GM23248 (cell line): Measurements from ENCODE around the gene ATP10A. TPM values are rescaled to one million over a fixed set of nuclear protein-coding genes. Genes with fewer than 3 reads are reported as not detected.

ENCODE experiments used
- DNase-seq: peaks from one replicate; pipeline ENCODE4 v3.0.0-alpha.2; 2015
- H2AFZ ChIP-seq: fragments of 200-600 bp; sonication (generic); 2 replicates; pipeline ENCODE4 v1.6.1; 2016; ENCODE audit warnings: antibody characterized with exemption
- H3F3A ChIP-seq: fragments of 200-600 bp; sonication (generic); 2 replicates; pipeline ENCODE4 v1.6.1; 2016; ENCODE audit warnings: mild to moderate bottlenecking, antibody characterized with exemption, mixed run types; ENCODE audit not compliant: insufficient read depth
- H3K27ac ChIP-seq: fragments of 200-600 bp; sonication (generic); 2 replicates; pipeline ENCODE4 v1.5.1; 2016; ENCODE audit warnings: mild to moderate bottlenecking
- H3K27me3 ChIP-seq: fragments of 200-600 bp; sonication (generic); replicated peaks from 2 replicates; pipeline ENCODE4 v1.6.1; 2016; ENCODE audit warnings: mild to moderate bottlenecking; ENCODE audit not compliant: insufficient read depth
- H3K36me3 ChIP-seq: fragments of 200-600 bp; sonication (generic); 2 replicates; pipeline ENCODE4 v1.6.1; 2016; ENCODE audit warnings: low read depth, mild to moderate bottlenecking
- H3K4me1 ChIP-seq: fragments of 200-600 bp; sonication (generic); 2 replicates; pipeline ENCODE4 v1.6.1; 2016; ENCODE audit warnings: mild to moderate bottlenecking; ENCODE audit not compliant: insufficient read depth
- H3K4me2 ChIP-seq: fragments of 200-600 bp; sonication (generic); one replicate; pipeline ENCODE4 v1.6.1; 2016; ENCODE audit warnings: mild to moderate bottlenecking; ENCODE audit not compliant: unreplicated experiment
- H3K4me3 ChIP-seq: fragments of 200-600 bp; sonication (generic); 2 replicates; pipeline ENCODE4 v1.5.1; 2016; ENCODE audit warnings: mild to moderate bottlenecking
- H3K79me2 ChIP-seq: fragments of 200-600 bp; sonication (generic); 2 replicates; pipeline ENCODE4 v1.6.1; 2016; ENCODE audit warnings: mild to moderate bottlenecking; ENCODE audit not compliant: insufficient read depth
- H3K9ac ChIP-seq: fragments of 200-600 bp; sonication (generic); 2 replicates; pipeline ENCODE4 v1.6.1; 2016; ENCODE audit warnings: mild to moderate bottlenecking
- H3K9me2 ChIP-seq: fragments of 200-600 bp; sonication (generic); 2 replicates; pipeline ENCODE4 v1.6.1; 2016; ENCODE audit warnings: mixed run types, mild to moderate bottlenecking, moderate library complexity; ENCODE audit not compliant: insufficient read depth
- H3K9me3 ChIP-seq: fragments of 200-600 bp; sonication (generic); one replicate; pipeline ENCODE4 v1.6.1; 2017; ENCODE audit warnings: low read depth
- H4K20me1 ChIP-seq: fragments of 200-600 bp; sonication (generic); 2 replicates; pipeline ENCODE4 v1.6.0; 2016; ENCODE audit not compliant: insufficient read depth
- EZH2 ChIP-seq: fragments of 200-600 bp; sonication (generic); IDR thresholded peaks from 2 replicates; pipeline ENCODE4 v1.6.1; 2018; ENCODE audit warnings: antibody characterized with exemption, mild to moderate bottlenecking; ENCODE audit not compliant: insufficient read depth, poor library complexity, severe bottlenecking
- EZH2phosphoT487 ChIP-seq: fragments of 200-600 bp; sonication (generic); IDR thresholded peaks from 2 replicates; pipeline ENCODE4 v1.6.1; 2018; ENCODE audit warnings: antibody characterized with exemption, moderate library complexity, mild to moderate bottlenecking, low read depth; ENCODE audit not compliant: insufficient read depth
- WGBS, 2 experiments: methylation state at CpG; one replicate each; pipeline ENCODE4 v1.1.6; 2015 to 2017; ENCODE audit warnings: low lambda C conversion rate in 2 of 2, low coverage in 1 of 2; ENCODE audit errors: missing lambda C conversion rate in 2 of 2; 5-methylcytosine and 5-hydroxymethylcytosine counted together
- in situ Hi-C: fragments of 300-500 bp; cut with MboI; formaldehyde crosslinking; loops from 2 replicates; pipeline ENCODE4 v1.15.0; 2020
- polyA plus RNA-seq: library from polyadenylated mRNA; unstranded; fragments of >200 nt; fragmentation: Nextera tagmentation; extraction: Ambion mirVana; gene quantifications from 2 replicates; pipeline ENCODE4 v1.2.1, GENCODE V29; 2016
- total RNA-seq: library from RNA; depleted of rRNA; stranded (reverse); fragments of >200 nt; shearing (Covaris generic); gene quantifications from 2 replicates; pipeline ENCODE4 v1.2.3, GENCODE V29; 2014

The ATP10A gene
- total and polyA plus RNA-seq, 2 experiments from 2014 or later, result 20.4 to 64.1 TPM

GRCh38 chr15:25665913-25666312, 197.2 kb downstream of the ATP10A start:
- Histone ChIP-seq H3K4me2 (no peak overlapping the region), H3K27me3 (no peaks in the 10 kb centered on the region), H3F3A (peaks cover 10% of the 10 kb centered on the region), H3K9me3 (no peaks in the 10 kb centered on the region), H3K27ac (no peak overlapping the region), H3K36me3 (no peaks in the 10 kb centered on the region), H3K79me2 (no peaks in the 10 kb centered on the region), H4K20me1 (no peaks in the 10 kb centered on the region), H3K9me2 (no peaks in the 10 kb centered on the region; the same call in 1 of the 2 replicates), H3K9ac (no peak overlapping the region), H3K4me3 (no peak overlapping the region), H3K4me1 (peaks cover 14% of the 10 kb centered on the region), H2AFZ (no peak overlapping the region)
- no peak for DNase-seq
- no peak for TF ChIP-seq EZH2
- TF ChIP-seq EZH2phosphoT487, result no peak
- 90 to 96% methylated on average over 3 of the region's 3 CpGs for WGBS, 2 experiments
- in situ Hi-C loops, result no loop called here

GRCh38 chr15:25664761-25665160, 198.4 kb downstream of the ATP10A start:
- no peak overlapping the region for H3K27ac ChIP-seq
- no peaks in the 10 kb centered on the region for H3K79me2 ChIP-seq
- H4K20me1 ChIP-seq, result no peaks in the 10 kb centered on the region
- no peak overlapping the region for H3K4me2 ChIP-seq
- TF ChIP-seq EZH2, result no peak
- TF ChIP-seq EZH2phosphoT487, result no peak
- H3K4me3 ChIP-seq, result no peak overlapping the region
- peaks cover 2% of the 10 kb centered on the region for H3K4me1 ChIP-seq
- H3K36me3 ChIP-seq, result no peaks in the 10 kb centered on the region
- no peaks in the 10 kb centered on the region for H3K9me3 ChIP-seq
- DNase-seq, result peak; percentile 71
- H2AFZ ChIP-seq, result no peak overlapping the region
- in situ Hi-C loops, result no loop called here
- 3 to 4% methylated on average over 5 of the region's 5 CpGs for WGBS, 2 experiments
- H3K27me3 ChIP-seq, result no peaks in the 10 kb centered on the region
- H3K9me2 ChIP-seq, result no peaks in the 10 kb centered on the region; the same call in 1 of the 2 replicates
- H3K9ac ChIP-seq, result no peak overlapping the region
- H3F3A ChIP-seq, result peaks cover 2% of the 10 kb centered on the region; the same call in 1 of the 2 replicates

GRCh38 chr15:25663515-25663914, 199.6 kb downstream of the ATP10A start:
- no peak overlapping the region for H3K9ac ChIP-seq
- H3K27me3 ChIP-seq, result no peaks in the 10 kb centered on the region
- no peaks in the 10 kb centered on the region for H4K20me1 ChIP-seq
- DNase-seq, result no peak
- TF ChIP-seq EZH2phosphoT487 (no peak), EZH2 (no peak)
- no peak overlapping the region for H3K4me2 ChIP-seq
- H2AFZ ChIP-seq, result no peak overlapping the region
- H3K9me3 ChIP-seq, result no peaks in the 10 kb centered on the region
- H3K4me3 ChIP-seq, result no peak overlapping the region
- no peaks in the 10 kb centered on the region for H3K36me3 ChIP-seq
- no peaks in the 10 kb centered on the region; the same call in 1 of the 2 replicates for H3K9me2 ChIP-seq
- no peaks in the 10 kb centered on the region for H3K79me2 ChIP-seq
- no peaks in the 10 kb centered on the region for H3K4me1 ChIP-seq
- H3K27ac ChIP-seq, result no peak overlapping the region
- WGBS, 2 experiments, result 75 to 77% methylated on average over 5 of the region's 5 CpGs
- no peaks in the 10 kb centered on the region for H3F3A ChIP-seq
- in situ Hi-C loops, result no loop called here

GRCh38 chr15:25661898-25662297, 201.2 kb downstream of the ATP10A start:
- H3K79me2 ChIP-seq, result no peaks in the 10 kb centered on the region
- no peak overlapping the region for H3K4me3 ChIP-seq
- H3K36me3 ChIP-seq, result no peaks in the 10 kb centered on the region
- H3K9me2 ChIP-seq, result no peaks in the 10 kb centered on the region; the same call in 1 of the 2 replicates
- H2AFZ ChIP-seq, result no peak overlapping the region
- no peak overlapping the region for H3K4me2 ChIP-seq
- no peaks in the 10 kb centered on the region for H3F3A ChIP-seq
- in situ Hi-C loops, result no loop called here
- H3K27me3 ChIP-seq, result no peaks in the 10 kb centered on the region
- 62% methylated on average over 4 of the region's 4 CpGs for WGBS, 2 experiments
- TF ChIP-seq EZH2phosphoT487, result no peak
- TF ChIP-seq EZH2, result no peak
- no peaks in the 10 kb centered on the region for H3K4me1 ChIP-seq
- H4K20me1 ChIP-seq, result no peaks in the 10 kb centered on the region
- H3K27ac ChIP-seq, result no peak overlapping the region
- no peak for DNase-seq
- H3K9me3 ChIP-seq, result no peaks in the 10 kb centered on the region
- H3K9ac ChIP-seq, result no peak overlapping the region

- no peaks in the 10 kb centered on the region for H3K27me3 ChIP-seq
- H3K4me3 ChIP-seq, result no peak overlapping the region
- no peaks in the 10 kb centered on the region; the same call in 1 of the 2 replicates for H3K9me2 ChIP-seq
- no peak overlapping the region for H3K4me2 ChIP-seq
- no peak overlapping the region for H3K9ac ChIP-seq
- H2AFZ ChIP-seq, result no peak overlapping the region
- H3K79me2 ChIP-seq, result no peaks in the 10 kb centered on the region
- TF ChIP-seq EZH2 (no peak), EZH2phosphoT487 (no peak)
- no peaks in the 10 kb centered on the region for H4K20me1 ChIP-seq
- H3K27ac ChIP-seq, result no peak overlapping the region
- no peaks in the 10 kb centered on the region for H3K9me3 ChIP-seq
- no peaks in the 10 kb centered on the region for H3F3A ChIP-seq
- in situ Hi-C loops, result no loop called here
- no peak for DNase-seq
- H3K36me3 ChIP-seq, result no peaks in the 10 kb centered on the region
- H3K4me1 ChIP-seq, result no peaks in the 10 kb centered on the region
- WGBS, 2 experiments, result 90 to 91% methylated on average over 12 of the region's 12 CpGs
Observed at GRCh38 chr15:25659251-25659650, 203.9 kb downstream of the ATP10A start.
